ENCODE measurements around the gene CEP97.
"Not testable (repeated sequence)": the region's sequence is repeated elsewhere in the genome, so short reads cannot be mapped to it uniquely, and the experiment has no call there.

CEP97 gene

DNA sequence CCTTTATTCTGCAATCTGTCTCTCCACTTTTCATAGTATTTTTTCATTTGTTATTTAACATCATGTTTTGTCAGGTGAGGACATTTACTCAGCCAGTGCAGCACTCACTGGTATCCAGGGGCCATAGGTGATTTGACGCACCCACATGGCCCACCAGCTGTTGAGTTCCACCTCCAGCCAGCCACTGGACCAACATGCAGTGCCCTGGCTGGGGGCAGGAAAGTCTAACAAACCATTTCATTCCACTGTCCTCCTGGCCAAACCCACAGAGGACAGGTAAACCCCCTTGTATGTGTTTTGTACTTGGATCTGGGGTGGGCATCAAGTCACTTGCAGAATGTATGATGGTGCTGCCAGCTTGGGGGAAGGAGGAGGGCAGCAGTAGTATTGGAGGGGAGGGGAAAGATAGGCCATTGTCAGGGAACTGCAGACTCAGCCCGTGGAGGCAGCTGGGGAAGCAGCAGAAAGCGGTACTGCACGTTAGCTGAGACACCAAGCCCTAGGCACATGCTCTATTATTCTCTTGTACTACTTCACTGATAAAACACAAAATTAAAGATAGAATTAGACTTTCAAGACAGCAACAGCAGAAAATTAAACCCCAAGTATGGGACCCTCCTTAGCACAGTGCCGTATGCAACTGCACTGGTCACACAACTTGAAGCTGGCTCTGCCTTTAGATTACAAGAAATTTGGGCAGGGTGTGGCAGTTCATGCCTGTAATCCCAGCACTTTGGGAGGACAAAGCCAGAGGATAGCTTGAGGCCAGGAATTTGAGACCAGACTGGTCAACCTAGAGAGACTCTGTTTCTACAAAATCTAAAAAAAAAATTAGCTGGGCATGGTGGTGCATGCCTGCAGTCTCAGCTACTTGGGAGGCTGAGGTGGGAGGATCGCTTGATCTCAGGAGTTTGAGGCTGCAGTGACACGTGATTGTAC is 22.4 kb upstream of the CEP97 start:
- DNase-seq (ENCODE audit: low read depth): no peak

DNA sequence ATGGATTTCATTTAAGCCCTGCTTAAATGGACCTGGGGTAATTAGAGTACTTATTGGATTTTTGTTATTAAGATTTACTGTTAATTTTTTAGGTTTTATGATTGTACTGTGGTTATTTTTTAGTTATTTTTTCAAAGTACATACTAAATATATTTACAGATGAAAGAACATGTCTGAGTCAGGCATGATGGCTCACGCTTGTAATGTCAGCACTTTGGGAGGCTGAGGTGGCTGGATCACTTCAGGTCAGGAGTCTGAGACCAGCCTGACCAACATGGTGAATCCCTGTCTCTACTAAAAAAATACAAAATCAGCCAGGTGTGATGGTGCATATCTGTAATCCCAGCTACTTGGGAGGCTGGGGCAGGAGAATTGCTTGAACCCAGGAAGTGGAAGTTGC is 21.7 kb upstream of the CEP97 start:
- DNase-seq (ENCODE audit: low read depth): no peak

DNA sequence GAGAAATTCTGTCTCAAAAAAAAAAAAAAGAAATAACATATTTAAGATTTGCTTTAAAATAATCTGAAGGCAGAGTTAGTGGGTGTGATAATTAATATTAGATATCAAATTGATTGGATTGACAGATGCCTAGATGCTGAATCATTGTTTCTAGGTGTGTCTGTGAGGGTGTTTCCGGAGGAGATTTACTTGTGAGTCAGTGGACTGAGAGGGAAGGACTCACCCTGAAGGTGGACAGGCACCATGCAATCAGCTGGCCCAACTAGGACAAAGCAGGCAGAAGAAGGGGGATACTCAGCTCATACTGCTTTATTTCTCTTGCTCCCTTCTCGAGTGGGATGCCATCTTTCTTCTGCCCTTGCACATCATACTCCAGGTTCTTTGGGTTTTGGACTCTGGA is 21.2 kb upstream of the CEP97 start:
- DNase-seq (ENCODE audit: low read depth): no peak

DNA sequence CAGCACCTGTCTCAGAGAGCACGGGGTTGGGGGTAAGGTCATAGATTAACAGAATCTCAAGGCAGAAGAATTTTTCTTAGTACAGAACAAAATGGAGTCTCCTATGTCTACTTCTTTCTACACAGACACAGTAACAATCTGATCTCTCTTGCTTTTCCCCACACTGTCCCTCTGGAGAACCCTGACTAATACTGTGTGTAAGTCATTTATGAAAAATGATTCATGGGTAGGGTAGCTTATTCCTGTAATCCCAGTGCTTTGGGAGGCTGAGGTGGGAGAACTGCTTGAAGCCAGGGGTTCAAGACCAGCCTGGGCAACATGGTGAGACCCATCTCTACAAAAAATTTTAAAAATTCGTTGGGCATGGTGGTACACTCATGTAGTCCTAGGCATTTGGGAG is 19.8 kb upstream of the CEP97 start:
- DNase-seq (ENCODE audit: low read depth): not testable (repeated sequence)

DNA sequence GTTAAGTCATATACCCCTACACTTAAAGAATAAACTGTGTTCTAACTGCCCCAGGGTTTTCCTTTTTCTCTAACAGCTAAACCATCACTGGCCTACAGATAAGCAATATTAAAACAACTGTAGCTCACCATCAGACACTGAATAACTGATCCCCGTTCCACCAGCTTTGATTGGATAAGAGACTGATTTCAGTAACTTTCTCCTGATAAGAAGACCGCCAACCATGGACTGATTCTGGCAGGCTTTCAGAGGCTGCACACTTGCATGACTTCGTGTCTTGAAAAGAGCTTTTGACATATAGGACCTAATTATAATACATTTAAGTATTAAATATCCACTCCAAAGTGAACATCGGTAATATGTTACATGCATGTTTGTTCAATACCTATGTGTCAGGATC is 15.3 kb upstream of the CEP97 start:
- no peak for DNase-seq (ENCODE audit: low read depth)

DNA sequence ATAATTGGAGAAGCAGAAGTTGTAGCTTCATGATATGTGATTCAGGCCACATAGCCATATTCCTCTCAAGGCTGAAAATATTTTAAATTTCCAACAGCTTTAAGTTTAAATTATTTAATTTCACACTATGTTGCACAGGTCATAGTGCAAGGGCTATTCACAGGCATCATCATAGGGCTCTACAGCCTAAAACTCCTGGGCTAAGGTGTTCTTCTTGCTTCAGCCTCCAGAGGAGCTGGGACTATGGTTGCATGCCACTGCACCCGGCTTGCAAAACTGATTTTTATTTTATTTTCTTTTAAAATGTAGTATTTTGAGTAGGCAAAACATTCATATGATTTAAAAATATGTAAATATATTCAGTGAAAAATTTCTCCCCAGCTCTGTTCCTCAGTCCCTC is 6.0 kb upstream of the CEP97 start:
- DNase-seq (ENCODE audit: low read depth): no peak

DNA sequence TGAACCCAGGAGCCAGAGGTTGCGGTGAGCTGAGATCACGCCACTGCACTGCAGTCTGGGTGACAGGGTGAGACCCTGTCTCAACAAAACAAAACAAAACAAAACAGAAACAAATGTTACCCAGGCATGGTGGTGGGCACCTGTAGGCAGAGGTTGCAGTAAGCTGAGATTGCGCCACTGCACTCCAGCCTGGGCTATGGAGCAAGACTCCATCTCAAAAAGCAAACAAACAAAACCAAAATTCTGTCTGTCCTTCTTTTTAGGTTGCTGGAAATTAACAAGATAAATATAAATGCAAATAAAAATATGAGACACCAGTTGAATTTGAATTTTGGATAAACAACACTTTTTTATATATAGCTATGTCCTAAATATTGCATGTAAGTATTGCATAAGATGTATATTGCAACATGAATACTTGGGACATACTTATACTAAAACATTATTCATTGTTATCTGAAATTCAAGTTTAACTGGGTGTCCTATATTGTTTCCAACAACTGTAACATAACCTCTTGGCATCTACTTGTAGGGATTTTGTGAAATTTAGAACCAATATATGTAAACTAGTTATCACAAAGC is 4.7 kb upstream of the CEP97 start:
- DNase-seq (ENCODE audit: low read depth): no peak

DNA sequence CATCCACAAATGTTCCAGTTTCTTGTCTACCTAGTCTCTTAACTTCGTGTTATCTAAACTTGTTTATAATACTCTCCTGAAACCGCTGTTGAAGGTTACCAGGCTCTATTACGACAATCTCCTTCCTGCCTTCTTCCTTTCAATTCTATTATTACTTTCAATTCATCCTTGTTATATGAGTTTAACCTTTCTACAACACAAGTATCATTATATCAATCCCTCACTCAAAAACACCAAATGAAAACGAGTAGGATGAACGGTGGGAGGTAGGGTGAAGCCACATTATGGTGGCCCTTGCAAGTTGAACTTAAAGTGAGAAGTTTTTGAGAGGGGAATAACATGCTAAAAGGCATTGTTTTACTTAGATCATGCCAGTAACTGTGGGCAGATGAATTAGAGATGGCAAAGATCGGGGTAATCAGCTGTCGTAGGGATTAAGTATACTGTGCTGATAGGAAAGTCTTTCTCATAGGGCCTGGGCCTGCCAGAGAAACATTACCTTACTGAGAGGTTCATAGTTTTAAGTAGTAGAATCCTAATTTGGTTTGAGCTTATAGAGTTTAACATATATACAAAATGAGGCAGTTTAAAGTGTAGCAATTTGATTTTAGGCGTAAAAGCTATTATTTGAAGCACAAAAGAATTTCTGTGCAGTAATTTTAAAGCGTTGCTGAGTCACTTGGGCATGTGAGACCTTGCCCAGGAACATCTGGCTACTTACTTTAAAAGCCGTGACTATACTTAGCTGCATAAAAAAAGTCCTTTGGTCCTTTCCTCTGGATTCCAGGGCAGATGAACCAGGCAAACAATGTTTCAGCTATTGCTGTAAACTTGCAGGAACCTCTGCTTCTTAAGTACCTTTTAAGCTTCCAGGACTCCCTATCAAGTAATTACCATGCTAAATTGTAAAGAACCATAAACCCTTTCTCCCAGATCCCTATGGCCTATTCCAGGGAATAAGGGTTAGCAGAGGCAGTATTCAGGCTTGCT is 3.3 kb upstream of the CEP97 start:
- no peak for DNase-seq (ENCODE audit: low read depth)

DNA sequence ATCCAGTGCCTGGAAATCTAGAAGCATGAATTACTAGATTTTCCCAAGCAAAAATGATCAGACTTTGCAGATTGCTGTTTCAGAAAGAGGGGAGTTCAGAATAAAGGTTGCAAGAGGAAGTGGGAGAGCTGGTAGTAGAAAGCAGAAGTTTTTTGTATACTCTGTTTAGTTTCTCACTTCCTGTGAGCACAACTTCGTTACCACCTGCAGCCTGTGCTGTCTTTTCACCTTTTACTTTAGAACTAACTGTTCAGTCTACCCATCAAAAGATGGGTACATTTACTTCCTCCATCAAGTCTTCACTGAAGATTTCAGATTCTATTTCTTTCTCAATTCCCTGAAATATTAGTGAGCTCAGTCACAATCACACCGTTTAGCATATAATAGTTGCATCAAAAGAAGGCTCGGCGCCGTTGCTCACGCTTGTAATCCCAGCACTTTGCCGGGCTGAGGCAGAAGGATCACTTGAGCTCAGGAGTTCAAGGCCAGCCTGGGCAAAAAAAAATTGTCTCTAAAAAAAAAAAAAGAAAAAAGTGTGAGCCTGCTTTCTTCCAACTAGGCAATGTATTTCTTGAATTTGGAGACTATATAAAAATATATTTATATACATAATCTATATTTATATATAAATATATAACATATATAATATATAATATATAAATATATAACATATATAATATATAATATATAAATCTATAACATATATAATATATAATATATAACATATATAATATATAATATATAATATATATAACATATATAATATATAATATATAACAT is 1.8 kb upstream of the CEP97 start:
- no peak for DNase-seq (ENCODE audit: low read depth)

DNA sequence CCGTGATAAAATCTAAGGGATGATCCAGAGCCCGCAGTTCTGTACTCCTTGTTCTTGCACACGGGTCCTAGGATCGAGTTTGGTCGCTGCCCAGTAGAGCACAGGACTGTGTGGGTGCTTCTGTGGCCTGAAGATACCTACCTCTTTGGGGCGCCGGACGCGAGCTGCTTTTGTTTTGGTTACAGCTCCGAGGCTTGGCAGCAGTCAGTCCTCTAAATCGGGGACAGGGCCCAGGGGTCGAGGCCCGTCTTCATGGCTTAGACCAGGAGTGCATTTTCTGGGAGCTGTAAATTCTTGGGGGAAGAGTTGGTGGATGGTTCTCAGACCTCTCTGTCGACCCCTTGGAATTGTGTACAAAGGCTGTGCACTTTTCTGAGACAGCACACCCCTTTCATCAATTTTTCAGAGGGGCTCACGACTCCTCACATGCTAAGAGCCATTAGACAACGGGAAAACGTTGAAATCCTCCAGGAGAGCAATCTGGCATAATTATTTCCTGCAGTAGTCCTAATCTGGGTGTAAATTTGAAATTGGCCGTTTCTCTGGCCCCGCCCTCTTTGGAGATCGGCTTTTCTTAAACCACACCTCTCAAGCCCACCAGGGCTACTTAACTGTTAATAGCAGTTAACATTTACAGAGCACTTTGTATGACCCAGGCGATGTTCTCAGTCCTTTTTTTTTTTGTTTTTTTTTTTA is 928 bp downstream of the CEP97 start:
- DNase-seq (ENCODE audit: low read depth): no peak

DNA sequence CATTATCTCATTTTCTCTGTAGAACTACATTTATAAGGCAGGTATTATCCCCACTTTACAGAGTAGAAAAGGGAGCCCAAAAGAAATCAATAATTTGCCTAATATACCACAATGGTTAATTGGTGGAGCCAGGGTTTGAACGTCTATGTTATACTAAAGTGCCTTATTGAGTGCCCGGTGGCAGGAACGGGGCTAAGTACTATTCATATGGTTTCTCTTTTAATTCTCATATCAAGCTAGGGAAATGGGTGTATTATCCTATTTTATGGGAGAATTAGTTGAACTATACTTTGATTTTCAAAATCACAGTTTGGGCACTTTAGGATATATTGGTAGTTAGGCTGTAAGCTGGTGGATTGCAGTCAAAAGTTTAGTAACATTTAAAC is 1.5 kb downstream of the CEP97 start:
- DNase-seq (ENCODE audit: low read depth): no peak

DNA sequence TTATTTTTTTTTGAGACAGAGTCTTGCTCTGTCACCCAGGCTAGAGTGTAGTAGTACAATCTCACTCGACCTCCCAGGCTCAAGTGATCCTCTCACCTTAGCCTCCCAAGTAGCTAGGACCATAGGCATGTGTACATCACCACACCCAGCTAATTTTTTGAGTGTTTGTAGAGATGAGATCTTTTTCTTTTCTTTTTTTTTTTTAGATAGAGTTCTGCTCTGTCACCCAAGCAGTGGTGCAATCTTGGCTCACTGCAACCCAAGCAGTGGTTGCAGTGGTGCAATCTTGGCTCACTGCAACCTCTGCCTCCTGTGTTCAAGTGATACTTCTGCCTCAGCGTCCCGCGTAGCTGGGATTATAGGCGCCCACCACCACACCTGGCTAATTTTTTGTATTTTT is 5.2 kb downstream of the CEP97 start:
- no peak for DNase-seq (ENCODE audit: low read depth)

DNA sequence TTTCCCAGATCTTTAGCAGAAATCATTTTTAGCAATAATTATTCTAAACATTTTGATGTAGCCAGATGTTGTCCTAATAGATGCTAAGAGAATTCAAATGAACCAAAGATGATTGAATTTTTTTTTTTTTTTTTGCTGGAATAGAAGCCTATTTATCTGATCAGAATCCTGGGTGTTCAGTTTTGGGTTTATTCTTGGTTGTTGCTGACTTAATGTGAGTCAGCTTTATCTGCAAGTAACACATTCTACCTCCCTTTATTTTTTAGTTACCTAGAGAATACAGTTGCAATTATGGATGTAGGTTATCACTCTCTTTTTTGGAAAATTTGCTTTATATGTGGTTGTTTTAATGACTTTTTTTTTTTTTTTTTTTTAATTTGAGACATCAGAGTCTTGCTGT is 6.4 kb downstream of the CEP97 start:
- DNase-seq (ENCODE audit: low read depth): no peak

DNA sequence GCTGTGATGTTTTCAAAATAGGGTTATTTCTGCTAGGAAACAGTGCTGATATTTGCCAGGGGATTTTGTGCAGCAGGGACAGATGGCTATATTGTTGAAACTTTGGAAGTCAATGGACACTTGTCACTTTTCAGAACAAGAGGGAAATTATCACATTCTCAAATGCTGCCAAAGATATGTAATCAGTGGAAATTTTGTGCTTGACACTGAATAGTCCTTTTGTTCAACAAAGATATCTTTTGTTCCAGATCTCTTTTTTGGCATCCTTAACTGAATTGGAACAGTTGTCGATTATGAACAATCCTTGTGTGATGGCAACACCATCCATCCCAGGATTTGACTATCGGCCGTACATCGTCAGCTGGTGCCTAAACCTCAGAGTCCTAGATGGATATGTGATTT is 7.8 kb downstream of the CEP97 start:
- no peak for DNase-seq (ENCODE audit: low read depth)

DNA sequence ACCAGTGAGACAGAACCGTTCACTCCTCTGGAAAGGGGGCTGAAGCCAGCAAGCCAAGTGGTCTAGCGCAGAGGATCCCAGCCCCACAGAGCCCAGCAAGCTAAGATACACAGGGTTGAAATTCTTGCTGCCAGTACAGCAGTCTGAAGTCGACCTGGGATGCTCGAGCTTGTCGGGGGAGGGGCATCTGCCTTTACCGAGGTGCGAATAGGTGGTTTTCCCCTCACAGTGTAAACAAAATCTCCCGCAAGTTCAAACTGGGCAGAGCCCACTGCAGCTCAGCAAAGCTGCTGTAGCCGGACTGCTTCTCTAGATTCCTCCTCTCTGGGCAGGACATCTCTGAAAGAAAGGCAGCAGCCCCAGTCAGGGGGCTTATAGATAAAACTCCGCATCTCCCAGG is 11.4 kb downstream of the CEP97 start:
- DNase-seq (ENCODE audit: low read depth): no peak

DNA sequence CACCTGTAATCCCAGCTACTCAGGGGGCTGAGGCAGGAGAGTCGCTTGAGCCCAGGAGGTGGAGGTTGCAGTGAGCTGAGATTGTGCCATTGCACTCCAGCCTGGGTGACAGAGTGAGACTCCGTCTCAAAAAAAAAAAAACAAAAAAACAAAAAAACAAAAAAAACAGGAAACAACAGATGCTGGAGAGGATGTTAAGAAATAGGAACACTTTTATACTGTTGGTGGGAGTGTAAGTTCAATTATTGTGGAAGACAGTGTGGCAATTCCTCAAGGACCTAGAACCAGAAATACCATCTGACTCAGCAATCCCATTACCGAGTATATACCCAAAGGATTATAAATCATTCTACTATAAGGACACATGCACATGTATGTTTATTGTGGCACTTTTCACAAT is 17.5 kb downstream of the CEP97 start:
- not testable (repeated sequence) for DNase-seq (ENCODE audit: low read depth)

DNA sequence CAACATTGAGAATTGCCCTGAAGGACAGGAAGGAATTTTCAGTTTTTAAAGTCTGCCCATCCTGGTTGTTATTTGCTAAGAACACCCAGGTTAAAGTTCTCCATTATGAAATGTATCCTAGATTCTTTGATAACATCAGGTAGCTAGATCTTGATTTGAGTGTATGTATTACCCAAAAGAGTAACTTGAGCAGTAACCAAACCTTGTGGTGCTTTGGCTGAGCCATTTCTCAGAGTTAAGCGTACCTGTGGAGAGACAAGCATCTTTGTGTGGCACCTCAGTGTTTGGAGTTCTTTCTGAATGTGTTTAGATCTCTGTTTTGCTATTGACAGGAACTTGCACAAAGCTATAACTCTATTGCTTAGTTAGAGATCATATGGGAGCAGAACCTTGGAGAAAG is 20.4 kb downstream of the CEP97 start:
- no peak for DNase-seq (ENCODE audit: low read depth)

DNA sequence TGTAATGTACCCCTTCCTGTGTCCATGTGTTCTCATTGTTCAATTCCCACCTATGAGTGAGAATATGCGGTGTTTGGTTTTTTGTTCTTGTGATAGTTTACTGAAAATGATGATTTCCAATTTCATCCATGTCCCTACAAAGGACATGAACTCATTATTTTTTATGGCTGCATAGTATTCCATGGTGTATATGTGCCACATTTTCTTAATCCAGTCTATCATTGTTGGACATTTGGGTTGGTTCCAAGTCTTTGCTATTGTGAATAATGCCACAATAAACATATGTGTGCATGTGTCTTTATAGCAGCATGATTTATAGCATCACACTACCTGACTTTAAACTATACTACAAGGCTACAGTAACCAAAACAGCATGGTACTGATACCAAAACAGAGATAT is 21.5 kb downstream of the CEP97 start:
- DNase-seq (ENCODE audit: low read depth): not testable (repeated sequence)

DNA sequence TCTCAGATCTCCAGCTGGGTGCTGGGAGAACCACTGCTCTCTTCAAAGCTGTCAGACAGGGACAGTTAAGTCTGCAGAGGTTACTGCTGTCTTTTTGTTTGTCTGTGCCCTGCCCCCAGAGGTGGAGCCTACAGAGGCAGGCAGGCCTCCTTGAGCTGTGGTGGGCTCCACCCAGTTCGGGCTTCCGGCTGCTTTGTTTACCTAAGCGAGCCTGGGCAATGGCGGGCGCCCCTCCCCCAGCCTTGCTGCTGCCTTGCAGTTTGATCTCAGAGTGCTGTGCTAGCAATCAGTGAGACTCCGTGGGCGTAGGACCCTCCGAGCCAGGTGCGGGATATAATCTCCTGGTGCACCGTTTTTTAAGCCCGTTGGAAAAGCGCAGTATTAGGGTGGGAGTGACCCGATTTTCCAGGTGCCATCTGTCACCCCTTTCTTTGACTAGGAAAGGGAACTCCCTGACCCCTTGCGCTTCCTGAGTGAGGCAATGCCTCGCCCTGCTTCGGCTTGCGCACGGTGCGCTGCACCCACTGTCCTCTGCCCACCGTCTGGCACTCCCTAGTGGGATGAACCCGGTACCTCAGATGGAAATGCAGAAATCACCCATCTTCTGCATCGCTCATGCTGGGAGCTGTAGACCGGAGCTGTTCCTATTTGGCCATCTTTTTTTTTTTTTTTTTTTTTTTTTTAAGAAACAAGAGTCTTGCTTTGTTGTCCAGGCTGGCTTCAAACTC is 29.1 kb downstream of the CEP97 start:
- not testable (repeated sequence) for DNase-seq (ENCODE audit: low read depth)

DNA sequence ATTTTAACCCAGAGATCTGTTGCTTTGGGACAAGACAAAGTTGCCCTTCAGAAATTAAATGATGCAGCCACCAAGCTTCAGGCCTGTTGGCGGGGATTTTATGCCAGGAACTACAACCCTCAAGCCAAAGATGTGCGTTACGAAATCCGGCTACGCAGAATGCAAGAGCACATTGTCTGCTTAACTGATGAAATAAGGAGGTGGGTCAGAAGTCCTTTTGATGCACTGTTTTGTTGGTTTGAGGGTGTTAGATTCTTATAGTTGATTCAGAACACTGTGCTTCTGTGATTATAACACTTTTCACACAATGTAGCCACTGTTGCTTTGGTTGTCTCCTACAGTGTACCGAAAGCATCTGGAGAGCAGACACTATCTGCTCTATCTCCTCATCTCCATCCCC is 33.8 kb downstream of the CEP97 start:
- no peak for DNase-seq (ENCODE audit: low read depth)
